ENCODE measurements around the gene HOTAIR.

HOTAIR gene

GRCh38 chr12:54000116-54001114 lies 25.7 kb upstream of the HOTAIR start, which contains the start of gene HOXC9:
TSS of gene HOXC9 (plus strand) at chr12:54000161. CDS start at chr12:54000189, 28 bp downstream.
- no peak for DNase-seq (ENCODE audit: low spot score)

GRCh38 chr12:53999559-54000115 lies 24.9 kb upstream of the HOTAIR start:
- DNase-seq (ENCODE audit: low spot score) = no peak

GRCh38 chr12:53998900-53999236 lies 24.1 kb upstream of the HOTAIR start:
- no peak for DNase-seq (ENCODE audit: low spot score)

GRCh38 chr12:53998110-53998899 lies 23.6 kb upstream of the HOTAIR start:
- DNase-seq (ENCODE audit: low spot score) = no peak

GRCh38 chr12:53997204-53998109 lies 22.7 kb upstream of the HOTAIR start:
- no peak for DNase-seq (ENCODE audit: low spot score)

GRCh38 chr12:53996240-53997203 lies 21.8 kb upstream of the HOTAIR start:
- DNase-seq (ENCODE audit: low spot score) = no peak

- no peak for DNase-seq (ENCODE audit: low spot score)
These were observed 20.9 kb upstream of the HOTAIR start for GRCh38 chr12:53995378-53996239.

GRCh38 chr12:53995002-53995377 lies 20.2 kb upstream of the HOTAIR start:
- no peak for DNase-seq (ENCODE audit: low spot score)

- DNase-seq (ENCODE audit: low spot score) = no peak
These were observed 19.7 kb upstream of the HOTAIR start for GRCh38 chr12:53994264-53995001.

- DNase-seq (ENCODE audit: low spot score) = no peak
These were observed 19.2 kb upstream of the HOTAIR start for GRCh38 chr12:53994009-53994263.

GRCh38 chr12:53993162-53994008 lies 18.6 kb upstream of the HOTAIR start:
- no peak for DNase-seq (ENCODE audit: low spot score)

- DNase-seq (ENCODE audit: low spot score) = no peak
These were observed 17.7 kb upstream of the HOTAIR start for GRCh38 chr12:53992377-53992889.

- DNase-seq (ENCODE audit: low spot score) = no peak
These were observed 16.3 kb upstream of the HOTAIR start for GRCh38 chr12:53991077-53991460.

- no peak for DNase-seq (ENCODE audit: low spot score)
These were observed 15.7 kb upstream of the HOTAIR start for GRCh38 chr12:53990311-53991076.

- peak; percentile 34 for DNase-seq (ENCODE audit: low spot score)
These were observed 14.7 kb upstream of the HOTAIR start for GRCh38 chr12:53989227-53990113.
